HK-2 (cell line): ENCODE data around the gene OR11L1.

Experiments used
- DNase-seq: peaks from one replicate; pipeline ENCODE4 v3.0.0-alpha.2; 2018; ENCODE audit not compliant: unreplicated experiment

Gene OR11L1

GRCh38 chr1:247841796-247842195 lies at the start of gene OR11L1:
TSS of gene OR11L1 (minus strand) at chr1:247841896. CDS start at chr1:247841896, 0 bp downstream.
- no peak for DNase-seq

DNA sequence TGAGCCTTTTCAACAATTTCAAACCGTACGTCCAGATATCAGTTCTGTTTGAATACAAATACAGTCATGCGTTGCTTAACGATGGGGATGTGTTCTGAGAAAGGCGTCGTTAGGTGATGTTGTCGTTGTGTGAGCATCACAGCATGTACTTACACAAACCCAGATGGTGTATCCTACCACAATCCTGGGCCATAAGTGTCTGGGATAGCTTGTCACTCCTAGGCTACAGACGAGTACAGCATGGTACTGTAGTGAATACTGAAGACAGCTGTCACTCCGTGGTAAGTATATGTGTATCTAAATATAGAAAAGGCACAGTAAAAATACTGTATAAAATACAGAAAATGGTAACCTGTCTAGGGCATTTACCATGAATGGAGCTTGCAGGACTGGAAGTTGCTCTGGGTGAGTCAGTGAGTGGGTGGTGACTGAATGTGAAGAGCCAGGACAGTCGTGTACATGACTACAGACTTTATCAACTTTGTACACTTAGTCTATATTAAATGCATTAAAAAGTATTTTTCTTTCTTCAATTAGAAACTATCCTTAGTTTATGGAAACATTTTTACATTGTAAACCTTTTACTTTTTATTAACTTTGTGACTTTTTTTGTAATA lies 43.2 kb upstream of the OR11L1 start:
- DNase-seq = no peak

- no peak for DNase-seq
These were observed 41.6 kb upstream of the OR11L1 start for GRCh38 chr1:247883346-247883745.

DNA sequence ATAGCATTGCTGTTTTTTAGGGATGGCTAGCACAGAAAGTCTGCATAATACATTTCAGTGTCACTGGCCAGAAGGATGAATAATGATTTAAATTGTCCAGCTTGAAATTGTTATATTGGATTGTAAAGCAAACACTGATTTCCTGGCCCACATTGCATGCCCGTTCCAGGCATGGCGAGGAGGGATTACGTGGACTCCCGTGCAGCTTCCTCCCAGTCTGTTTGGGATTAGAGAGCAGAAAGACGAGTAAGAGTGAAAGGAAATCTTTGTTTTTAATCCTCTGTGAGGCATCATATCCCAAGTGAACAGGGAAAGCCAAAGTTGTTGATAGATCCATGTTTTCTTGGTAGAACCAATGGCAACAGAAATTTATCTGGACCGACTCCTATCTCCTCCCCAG lies 23.7 kb upstream of the OR11L1 start:
- no peak for DNase-seq

GRCh38 chr1:247864644-247865043 lies 22.9 kb upstream of the OR11L1 start:
- DNase-seq = no peak

GRCh38 chr1:247862756-247863155 lies 21.1 kb upstream of the OR11L1 start:
- no peak for DNase-seq

DNA sequence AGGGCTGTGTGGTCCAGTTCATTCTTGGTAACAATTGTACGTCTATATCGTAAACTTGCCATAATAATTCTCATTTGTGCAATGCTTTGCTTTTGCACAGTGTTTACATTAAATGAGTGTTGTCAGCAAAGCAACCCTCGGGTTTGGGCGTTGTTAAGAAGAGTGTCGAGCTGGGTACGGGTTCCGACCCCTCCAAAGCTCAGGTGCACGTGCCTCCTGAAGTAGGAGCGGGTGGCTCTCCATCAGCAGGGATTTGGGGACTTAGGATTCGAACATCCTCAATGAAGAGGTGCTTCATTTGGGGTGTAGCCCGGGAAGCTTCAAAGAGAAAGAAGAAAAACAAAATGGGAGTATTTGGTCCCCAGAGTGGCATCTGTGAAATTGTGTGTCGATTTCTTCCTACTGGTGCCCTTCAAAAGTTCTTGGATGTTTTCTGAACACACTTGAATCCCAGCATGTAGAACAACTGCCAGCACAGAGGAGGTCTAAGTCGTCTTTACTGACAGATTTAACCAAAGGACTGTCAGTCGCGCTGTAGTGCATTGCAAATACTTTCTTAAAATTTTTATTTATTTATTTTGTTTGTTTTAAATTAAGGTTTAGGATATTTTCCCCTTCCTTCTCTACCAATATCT lies 16.4 kb upstream of the OR11L1 start:
- no peak for DNase-seq

- no peak for DNase-seq
These were observed 15.6 kb upstream of the OR11L1 start, which contains the start of gene TRIM58 for GRCh38 chr1:247857069-247857984. TSS of gene TRIM58 (plus strand) at chr1:247857187. CDS start at chr1:247857247, 60 bp downstream.

- no peak for DNase-seq
These were observed 14.2 kb upstream of the OR11L1 start for GRCh38 chr1:247855911-247856310.

- DNase-seq = no peak
These were observed 13.3 kb upstream of the OR11L1 start for GRCh38 chr1:247854899-247855545.

DNA sequence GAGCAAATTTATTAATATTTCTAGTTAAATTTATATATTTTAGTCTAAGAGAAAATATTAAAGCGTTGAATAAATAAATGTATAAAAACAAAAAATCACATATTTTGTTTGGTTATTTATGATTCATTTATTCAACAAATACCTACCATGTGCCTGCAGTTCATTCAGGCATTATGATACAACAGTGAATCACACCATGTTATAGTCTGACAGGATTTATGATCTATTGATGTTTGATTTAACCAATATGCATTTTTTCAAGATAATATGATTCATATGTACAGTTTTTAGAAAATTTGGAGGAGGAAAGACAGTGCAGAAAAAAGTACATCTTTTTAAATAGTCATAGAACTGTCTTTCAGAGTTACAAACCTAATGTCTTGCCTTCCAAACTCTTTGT lies 7.9 kb upstream of the OR11L1 start:
- no peak for DNase-seq

DNA sequence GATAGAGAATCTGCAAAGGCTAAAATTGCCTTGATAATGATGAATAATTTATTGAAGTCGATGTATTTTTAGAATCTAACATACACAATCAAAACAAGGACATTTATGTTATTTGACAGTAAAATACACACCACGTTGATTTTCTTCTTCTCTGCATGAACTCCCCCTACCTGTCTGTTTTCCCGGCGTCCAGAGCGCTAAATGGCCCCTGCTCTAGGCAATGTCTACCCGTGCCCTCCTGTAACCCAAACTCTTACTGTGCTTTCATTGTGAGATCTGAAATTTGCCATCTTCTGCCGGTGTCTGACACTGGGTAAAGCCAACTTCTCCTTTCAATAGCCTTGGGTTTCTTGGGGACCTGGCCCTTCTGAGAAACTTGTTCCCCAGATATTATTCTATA lies 6.7 kb upstream of the OR11L1 start:
- no peak for DNase-seq

- DNase-seq = no peak
These were observed 4.0 kb upstream of the OR11L1 start for GRCh38 chr1:247845693-247846017.

- DNase-seq = no peak
These were observed 3.5 kb upstream of the OR11L1 start for GRCh38 chr1:247845011-247845692.

GRCh38 chr1:247843411-247843810 lies 1.7 kb upstream of the OR11L1 start:
- no peak for DNase-seq

- no peak for DNase-seq
These were observed 878 bp downstream of the OR11L1 start for GRCh38 chr1:247840818-247841217.

DNA sequence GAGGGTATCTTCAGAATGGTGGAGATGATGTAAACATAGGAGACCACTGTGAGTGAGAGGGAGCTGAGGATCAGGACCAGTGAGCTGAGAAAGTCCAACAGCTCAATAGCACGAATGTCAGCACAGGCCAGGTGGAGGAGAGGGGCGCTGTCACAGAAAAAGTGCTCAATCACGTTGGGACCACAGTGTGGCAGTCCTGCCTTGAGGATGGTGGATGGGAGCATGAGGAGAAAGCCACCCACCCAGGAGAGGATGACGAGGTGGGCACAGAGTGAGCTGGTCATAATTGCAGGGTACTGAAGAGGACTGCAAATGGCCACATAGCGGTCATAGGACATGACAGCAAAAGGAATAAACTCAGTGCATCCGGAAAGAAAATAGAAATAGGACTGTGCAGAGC lies 8.1 kb downstream of the OR11L1 start:
- no peak for DNase-seq

GRCh38 chr1:247829656-247830055 lies 12.0 kb downstream of the OR11L1 start:
- DNase-seq = no peak

DNA sequence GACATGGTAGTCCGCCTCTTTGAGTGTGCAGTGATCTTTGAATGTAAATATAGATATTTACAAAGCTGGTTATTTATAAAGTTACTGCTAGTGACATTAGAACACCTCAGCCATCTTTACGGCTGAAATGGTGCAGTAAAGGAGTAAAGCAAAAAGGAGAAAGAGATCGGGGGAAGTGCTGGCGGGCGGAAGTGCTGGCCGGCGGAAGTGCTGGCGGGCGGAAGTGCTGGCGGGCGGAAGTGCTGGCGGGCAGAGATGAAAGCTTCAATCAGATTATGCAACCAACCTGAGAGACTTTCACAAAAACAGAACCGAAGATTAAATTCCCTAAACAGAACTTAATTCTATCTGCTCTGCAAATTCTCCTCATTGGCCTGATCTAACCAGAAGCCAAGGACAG lies 16.3 kb downstream of the OR11L1 start:
- DNase-seq = no peak

- DNase-seq = no peak
These were observed 17.7 kb downstream of the OR11L1 start, which contains the start of gene OR14A16 for GRCh38 chr1:247824023-247824422. TSS of gene OR14A16 (minus strand) at chr1:247824119. CDS start at chr1:247815729, 8,390 bp downstream.

GRCh38 chr1:247822060-247822459 lies 19.6 kb downstream of the OR11L1 start:
- no peak for DNase-seq

DNA sequence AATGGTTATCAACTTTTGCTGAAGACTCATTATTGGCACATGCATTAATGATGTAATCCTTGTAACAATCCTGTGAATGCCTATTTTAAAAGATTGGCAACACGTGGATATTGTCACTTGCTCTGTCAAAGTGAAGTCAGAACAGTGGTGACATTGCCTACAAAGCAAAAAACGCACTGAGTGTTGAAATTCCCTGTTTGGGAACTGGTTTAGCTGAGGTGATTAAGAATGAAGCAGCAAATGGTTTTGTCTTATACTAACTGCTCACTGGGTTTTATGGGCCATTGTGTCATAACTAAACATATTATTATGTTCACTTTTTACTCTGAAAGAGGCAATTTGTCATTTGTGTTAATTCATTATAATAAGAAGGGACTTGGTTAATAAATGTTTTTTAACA lies 29.1 kb downstream of the OR11L1 start:
- no peak for DNase-seq
